ENCODE results near the gene MTR.
"Not testable (repeated sequence)": the region's sequence is repeated elsewhere in the genome, so short reads cannot be mapped to it uniquely, and the experiment has no call there.

MTR gene

DNA sequence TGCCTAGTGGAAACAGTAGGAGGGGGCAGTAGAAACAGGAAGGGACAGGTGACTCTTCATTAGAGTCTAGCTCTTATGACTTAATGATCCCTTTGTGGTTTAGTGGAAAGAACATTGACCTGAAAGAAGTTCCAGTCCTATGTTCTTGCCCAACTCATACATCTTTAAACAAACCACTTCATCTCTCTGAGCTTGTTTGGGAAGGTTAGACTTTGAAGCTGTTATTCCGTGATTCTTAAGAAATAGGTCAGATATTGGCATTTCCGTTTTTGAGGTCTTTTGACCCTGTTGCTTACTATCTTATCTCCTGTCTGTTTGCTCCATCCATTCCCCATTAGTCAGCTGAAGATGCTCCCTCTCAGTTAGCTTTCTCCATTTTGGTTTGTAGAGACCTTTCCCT, 38.5 kb downstream of the MTR start:
- no peak for DNase-seq (ENCODE audit: low spot score)

DNA sequence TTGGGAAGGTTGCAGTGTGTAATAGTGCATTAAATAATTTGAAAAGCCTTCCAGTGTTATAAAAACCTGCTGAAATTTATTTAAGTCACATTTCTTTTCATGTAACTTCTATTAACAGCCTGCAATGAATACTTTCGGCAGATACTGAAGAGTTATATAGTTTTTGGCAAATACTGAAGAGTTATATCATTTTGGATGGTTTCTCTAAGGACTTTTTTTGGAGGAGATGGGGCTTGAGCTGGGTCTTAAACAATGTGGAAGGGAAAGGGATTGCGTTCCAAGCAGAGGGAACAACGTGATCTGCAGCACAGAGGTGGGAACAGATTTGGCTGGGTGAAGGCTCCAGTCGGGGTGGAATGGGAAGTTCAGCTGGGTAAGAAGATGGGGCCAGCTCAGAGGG, 39.8 kb downstream of the MTR start:
- DNase-seq (ENCODE audit: low spot score) = no peak

DNA sequence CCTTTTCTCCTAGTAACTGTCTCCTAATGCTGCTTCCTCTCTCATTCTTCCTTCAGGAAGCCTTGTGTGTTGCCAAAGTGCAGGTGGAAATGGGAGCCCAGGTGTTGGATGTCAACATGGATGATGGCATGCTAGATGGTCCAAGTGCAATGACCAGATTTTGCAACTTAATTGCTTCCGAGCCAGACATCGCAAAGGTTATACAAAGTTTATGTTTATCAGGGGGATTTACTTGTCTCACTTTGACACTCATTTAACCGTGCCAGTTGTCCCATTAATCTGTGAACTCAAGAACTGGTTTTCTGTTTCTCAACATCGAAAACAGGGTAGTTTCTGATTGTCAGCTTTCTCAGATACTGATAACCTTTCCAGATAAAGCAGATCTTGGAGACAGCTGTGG, 40.4 kb downstream of the MTR start:
- DNase-seq (ENCODE audit: low spot score) = no peak

DNA sequence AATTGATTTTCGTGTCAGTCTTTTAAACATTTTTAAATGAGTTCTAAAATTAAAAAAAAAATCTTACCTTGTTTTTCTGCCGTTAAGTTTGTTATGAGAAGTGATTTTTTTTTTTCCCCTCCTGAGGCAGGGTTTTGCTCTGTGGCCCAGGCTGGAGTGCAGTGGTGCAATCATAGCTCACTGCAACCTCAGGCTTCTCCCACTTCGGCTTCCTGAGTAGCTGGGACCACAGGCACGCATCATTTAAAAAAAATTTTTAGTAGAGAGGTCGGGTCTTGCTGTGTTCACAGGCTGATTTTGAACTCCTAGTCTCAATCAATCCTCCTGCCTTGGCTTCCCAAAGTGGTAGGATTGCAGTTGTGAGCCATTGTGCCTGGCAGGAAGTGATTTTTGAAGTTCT, 41.1 kb downstream of the MTR start:
- DNase-seq (ENCODE audit: low spot score) = no peak

DNA sequence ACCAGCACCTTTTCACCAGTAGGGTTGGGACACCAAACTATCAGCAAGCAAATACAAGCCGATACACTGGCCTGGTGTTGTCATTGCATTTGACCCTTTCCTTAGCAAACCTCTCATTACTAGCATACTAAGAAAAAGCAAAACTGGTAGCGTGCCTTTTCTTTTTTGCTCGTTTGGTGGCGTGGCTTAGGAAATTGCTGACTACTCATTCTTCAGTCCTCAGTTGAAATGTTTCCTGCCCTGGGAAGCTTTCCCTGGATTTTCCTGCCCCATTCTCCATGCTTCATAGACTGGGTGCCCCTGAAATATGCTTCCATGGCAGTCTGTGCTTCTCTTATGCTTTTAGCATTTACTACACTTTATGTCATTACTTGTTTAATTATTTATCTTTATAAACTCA, 42.0 kb downstream of the MTR start:
- no peak for DNase-seq (ENCODE audit: low spot score)

DNA sequence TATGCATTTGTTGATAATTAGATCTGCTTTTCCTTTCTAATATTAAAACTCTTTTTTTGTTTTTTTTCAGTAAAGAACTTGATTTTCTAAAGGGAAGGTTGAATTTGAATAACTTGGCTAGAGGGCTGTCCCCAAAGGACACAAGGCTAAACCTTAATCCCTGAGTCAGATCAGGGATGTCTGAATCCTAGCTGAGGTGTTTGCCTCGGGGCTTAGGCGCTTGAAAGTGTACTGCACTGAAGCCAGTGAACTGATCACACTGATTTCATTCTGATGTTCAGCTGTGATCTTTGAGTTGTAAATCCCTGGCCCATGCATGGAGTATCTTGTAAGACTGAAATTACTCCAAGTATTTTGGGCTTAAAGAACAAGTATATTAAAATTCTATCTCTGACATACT, 42.8 kb downstream of the MTR start:
- no peak for DNase-seq (ENCODE audit: low spot score)

DNA sequence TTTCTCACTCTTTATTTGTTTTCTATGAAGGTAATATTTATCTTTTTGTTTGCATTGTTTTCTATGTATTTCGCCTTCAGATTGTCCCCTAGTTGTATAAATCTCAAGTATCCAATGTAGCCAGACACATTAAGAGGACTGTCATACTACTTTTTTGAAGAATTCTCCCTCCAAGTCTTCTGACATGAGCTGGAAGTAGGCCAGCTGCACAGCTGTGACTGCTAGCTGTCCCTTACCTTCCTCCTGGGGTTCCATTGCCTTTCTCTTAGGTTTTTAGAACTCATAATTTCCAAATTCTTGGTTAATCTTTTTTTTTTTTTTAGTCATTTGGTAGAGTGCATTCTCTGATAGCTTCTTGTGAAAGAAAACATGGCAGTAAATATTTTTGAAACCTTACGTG, 46.2 kb downstream of the MTR start:
- DNase-seq (ENCODE audit: low spot score) = no peak

DNA sequence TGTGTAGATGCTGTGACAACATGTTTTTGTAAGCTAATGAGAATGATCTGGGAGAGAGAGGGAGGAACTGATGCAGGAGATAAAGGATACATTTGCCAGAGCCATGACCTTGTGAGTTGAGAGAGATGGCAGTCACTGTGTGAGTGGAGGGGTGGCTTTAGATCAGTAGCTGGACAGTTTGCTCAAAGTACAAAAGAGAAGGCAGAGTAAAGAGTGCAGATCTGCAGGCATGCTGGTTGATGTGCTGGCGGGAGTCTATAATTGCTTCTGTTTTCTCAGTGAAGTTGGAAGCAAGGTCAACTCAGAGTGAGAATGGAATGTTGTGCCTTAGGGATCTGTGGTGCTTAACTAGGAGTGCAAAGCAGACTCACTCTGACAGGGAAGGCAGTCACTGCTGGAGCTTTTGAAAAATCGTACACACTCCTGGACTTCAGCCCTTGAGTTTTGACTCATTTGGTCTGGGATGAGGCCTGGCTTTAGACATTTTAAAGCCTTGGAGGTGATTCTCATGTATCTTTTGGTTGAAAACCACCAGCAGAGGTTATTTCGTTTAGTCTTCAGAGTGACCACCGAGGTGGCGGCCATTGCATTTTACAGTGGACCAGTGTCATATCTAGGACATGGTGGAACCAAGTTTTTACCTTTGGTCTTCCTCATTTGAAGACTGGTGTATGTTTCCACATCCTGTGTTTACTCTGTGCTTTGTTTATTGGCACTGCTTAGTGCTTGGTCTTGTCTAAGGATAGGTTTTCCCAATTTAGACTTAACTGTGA, 49.6 kb downstream of the MTR start:
- no peak for DNase-seq (ENCODE audit: low spot score)

DNA sequence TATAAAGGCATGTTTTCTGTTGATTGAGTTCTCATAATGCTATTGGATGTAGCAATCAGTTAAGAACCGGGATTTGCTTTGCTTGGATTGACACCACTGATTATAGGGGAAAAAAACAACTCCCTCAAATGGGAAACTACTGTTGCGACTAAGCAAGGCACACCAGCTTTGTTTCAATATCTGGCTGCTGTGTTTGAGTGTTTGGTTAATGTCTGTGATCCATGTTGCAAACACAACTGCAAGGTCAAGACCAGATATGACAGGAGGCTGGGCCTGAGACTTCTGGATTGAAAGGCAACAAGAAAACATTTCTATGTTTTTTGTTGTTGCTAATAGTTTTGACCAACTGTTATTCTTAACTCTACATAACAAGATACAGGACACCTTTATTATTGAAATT, 50.7 kb downstream of the MTR start:
- DNase-seq (ENCODE audit: low spot score) = no peak

DNA sequence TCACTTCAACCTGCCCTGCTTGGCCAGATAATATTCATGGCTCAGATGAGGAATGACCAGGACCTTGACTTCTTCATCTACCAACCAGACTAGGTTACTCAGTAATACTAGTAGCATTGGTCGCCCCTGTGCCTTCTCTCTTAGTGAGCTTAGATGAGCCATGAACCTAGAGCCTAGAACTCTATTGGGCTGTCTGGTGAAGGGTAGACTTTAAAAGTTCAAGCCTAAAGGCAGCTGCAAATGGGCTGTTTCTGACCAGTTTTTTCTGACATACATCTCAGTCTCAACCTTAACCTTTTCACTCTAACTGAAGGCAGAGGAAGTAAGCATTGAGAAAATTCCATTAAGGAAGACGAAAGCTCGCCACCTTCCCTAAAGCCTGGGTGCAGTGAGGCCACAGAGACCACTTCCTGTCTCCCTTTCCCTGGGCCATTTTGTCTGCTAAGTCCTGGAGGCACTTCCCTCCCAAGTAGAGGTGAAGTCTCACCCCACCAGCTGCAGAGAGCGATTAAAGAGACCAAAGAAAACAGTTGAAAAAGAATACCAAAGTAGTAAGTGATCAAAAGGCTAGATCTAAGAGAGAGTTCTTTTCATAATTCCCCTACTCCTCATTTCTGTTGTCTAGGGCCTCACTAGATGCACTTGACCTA, 53.3 kb downstream of the MTR start:
- DNase-seq (ENCODE audit: low spot score) = no peak

DNA sequence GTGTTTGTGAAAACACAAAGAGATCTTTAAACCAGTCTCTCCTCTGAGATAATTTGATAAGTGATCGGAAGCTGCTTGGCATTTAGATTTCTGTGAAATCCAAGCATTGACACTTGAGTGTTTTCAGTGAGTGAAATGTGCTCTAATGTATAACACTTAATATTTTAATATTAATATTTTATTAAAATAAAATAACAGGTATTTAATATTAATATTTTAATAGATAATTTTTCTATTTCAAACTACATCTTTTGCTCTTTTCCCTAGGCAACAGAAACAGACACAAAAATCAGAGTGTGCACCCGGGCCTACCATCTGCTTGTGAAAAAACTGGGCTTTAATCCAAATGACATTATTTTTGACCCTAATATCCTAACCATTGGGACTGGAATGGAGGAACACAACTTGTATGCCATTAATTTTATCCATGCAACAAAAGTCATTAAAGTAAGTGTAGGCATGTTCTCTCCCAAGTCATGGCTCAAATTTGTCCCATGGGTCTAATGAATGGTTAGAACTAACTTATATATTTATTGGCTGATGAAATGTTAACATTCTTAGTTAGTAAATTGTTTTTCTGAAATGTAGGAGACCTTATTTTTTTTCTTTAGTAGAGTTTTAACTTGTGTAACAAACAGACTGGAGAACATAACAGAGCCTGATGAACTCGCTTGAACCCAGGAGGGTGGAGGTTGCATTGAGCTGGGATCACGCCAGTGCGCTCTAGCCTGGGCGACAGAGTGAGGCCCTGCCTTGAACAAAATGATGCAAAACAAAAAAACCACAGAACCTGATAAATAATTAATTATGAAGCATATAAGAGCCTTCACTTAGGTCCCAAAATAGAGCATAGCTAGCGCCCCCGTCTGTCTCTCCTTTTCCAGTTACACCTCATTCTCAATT, 55.2 kb downstream of the MTR start:
- DNase-seq (ENCODE audit: low spot score) = no peak

DNA sequence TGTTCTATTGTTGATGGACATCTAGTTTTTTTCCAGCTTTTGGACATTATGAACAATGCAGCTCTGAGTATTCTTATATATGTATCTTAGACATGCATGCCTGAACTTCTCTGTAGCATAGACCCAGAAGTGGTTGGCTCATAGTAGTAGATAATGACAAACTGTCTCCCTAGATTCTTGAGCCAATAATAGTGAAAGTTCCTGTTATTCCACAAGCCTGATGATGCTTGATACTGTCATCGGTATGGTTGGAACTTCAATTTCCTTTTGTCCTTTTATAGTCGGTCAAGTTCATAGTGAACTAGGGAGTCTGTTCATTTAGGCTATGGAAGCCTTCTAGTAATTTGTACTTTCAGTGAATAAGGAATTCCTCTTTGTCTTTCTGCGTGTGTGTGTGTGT, 56.8 kb downstream of the MTR start:
- no peak for DNase-seq (ENCODE audit: low spot score)

DNA sequence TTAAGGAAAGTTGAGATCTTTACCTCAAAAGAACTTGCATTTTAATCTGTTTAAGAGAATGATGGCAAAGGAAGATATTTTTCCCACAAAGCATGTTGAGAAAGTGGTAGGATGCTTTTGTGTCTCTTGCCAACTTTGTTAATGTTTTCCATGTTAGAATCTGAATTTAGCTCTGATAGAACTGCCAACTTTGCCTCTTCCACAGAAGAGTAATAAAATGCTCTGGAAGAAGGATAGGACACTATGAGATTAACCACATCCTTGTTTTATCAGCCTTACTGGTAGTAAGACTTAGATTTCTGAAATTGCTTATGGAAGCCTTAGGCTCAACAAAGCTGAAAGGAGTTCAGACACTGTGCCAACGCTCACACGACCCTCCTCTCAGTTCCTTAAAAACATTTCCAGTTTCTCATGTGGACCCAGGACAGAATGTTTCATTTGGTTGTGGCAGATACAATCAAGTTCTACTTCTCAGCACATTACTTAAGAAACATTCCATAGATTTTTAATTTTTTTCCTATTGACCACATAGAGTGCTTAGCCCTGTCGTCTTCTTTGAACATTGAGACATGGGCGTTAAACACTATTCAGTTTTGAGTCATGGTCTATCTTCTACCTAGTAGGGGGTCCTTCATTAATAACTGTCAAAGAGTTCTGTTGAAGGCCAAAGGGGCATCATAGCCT, 59.0 kb downstream of the MTR start:
- no peak for DNase-seq (ENCODE audit: low spot score)

DNA sequence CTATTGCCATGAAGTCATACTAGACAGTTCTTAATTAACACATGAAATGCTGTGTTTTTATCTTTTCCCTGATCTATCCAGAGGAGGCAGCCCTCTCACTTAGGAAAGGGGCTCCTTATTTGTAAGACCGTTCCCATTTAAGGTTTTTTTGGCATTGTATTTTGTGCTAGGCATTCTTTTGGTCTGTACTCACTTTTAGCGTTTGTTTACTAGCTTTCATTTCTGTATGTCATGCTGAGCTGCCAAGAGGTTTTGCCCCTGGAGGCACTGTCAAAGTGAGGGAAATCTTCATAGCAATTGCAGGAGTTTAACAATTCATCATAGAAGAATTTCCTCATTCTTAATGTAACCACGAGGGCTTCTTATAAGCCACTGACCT, 59.5 kb downstream of the MTR start:
- DNase-seq (ENCODE audit: low spot score) = no peak

DNA sequence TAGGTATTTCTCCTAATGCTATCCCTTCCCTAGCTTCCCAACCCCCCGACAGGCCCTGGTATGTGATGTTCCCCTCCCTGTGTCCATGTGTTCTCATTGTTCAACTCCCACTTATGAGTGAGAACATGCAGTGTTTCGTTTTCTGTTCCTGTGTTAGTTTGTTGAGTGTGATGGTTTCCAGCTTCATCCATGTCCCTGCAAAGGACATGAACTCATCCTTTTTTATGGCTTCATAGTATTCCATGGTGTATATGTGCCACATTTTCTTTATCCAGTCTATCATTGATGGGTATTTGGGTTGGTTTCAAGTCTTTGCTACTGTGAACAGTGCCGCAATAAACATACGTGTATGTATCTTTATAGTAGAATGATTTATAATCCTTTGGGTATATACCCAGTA, 61.6 kb downstream of the MTR start:
- DNase-seq (ENCODE audit: low spot score) = not testable (repeated sequence)

DNA sequence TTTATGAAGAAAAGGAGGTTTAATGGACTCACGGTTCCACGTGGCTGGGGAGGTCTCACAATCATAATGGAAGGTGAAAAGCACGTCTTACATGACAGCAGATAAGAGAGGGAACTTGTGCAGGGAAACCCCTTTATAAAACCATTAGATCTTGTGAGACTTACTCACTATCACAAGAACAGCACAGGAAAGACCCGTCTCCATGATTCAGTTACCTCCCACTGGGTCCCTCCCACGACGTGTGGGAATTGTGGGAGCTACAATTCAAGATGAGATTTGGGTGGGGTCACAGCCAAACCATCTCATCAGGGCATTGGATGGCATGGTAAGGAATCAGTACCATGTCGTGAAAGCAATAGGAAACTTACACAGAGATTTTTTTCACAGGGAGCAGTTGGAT, 63.1 kb downstream of the MTR start:
- DNase-seq (ENCODE audit: low spot score) = no peak

DNA sequence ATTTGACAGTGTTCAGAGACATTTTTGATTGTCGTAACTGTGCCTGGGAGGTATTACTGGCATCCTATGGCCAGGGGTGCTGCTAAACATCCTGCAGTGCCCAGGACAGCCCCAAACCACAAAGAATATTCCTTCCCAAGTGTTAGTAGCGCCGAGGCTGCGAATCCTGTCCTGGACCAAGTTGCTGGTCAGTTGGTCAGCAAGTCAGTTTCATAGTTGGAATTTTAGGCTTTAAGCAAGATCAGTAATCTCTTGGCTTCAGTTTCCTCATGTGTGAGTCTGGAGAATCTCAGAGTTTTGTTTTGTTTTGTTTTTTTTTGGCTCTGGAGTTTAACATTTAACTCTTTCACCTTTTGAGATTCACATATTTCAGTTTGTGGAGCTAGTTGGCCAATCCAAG, 65.0 kb downstream of the MTR start:
- no peak for DNase-seq (ENCODE audit: low spot score)

DNA sequence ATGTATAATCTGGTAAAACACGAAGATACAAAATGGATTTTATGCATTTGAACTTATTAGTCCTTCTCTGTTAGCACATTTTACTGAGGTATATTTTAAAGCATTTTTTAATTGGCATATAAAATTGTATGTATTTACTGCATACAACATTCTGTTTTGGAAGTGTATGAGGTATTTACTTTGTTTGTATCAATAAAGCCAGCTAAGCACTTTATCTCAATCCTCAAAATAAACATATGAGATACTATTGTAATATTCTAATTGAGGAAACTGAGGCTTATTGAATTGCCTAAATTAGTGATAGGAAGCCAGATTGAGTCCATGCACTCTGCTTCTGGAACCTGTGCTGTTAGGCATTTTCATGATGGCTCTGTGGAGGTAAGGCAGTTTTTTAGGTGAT, 65.6 kb downstream of the MTR start:
- no peak for DNase-seq (ENCODE audit: low spot score)

DNA sequence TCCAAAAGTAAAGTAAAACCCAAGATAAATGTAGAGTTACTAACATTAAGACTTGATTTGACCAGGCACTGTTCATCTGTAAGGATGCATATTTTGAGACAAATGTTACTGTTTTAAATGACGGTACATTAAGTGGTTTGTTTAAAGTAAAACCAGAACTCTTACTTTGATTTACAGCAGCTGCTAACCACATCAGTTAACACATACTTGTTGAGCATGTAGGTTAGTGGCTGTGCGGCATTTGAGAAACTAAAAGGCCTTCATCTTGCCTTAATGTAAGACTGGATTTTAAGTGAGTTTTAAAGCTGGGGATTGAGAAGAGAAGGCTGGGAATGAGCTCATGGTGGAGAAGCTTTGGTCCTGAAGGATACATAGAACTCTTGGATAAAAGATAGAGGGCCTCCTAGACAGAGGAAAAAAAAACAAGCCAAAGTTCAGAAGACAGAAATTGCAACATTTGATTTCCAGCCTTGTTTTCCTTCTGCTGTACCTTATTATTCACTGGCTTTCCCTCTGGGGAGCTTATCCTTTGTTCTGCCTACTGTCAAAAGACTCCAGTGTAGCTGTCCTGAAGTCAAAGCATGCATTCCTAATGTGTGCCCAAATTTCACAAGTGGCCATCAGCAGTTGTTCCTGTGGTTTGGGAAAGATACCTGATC, 66.6 kb downstream of the MTR start:
- no peak for DNase-seq (ENCODE audit: low spot score)

DNA sequence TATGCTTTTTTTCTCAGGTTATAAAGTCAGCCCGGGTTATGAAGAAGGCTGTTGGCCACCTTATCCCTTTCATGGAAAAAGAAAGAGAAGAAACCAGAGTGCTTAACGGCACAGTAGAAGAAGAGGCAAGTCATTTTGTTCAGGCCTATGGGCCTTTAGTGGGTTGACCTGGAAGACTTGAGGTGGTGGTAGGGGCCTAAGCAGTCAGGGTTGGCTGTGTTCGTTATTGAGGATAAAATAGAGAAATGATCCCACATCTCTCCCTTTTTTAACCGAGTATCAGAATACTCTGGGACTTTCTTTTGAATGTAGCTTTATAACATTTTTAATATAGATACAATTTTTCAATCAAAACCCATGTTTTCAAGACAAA, 67.1 kb downstream of the MTR start:
- no peak for DNase-seq (ENCODE audit: low spot score)

DNA sequence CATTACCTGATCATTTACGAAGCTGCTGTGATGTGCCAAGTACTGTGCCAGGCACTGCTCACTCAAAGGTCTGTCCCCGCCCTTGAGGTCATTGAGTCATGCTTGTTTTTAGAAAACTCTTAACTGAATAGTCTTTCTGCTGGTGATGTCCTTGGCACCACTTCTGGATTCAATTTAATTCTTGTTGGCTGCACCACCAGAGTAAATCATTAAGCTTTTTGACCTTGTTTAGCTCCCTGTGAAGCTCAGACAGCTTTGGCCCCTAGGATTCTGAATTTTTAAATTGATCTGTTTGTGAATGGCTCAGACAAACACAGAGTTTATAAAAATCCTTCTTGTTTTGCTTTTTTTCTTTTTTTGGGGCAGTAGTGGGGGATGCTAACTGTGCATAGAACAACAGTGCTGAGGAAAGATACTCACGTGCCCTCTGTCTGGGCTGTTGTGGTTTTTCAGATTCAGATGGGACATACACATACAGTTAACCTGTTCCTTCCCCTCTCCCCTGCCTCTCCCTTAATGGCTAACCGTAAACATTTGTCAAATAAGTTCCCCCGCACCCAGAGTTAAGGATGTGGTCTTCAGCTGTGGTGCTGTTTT, 67.6 kb downstream of the MTR start:
- DNase-seq (ENCODE audit: low spot score) = no peak

DNA sequence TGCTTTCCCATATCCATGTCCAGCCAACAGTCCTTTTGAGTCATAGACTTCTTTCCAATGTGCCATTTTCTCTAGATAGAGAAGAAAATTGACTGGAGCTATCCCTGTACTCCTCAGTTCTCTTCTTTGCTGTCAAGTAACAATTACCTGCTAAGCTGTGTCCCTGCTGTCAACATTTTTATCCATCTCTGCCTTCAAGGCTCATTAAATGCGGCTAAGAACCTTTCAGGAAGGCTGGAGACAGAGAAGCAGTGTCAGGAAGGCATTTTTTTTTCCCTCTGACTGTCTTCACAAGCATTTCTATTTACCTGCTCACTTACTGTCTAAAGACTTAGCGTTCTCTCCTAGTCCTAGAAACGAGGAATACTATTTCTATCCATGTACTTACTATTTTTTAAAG, 69.1 kb downstream of the MTR start:
- no peak for DNase-seq (ENCODE audit: low spot score)
